GM12878 (cell line): ENCODE data around the gene MAZ. TPM values are rescaled to one million over a fixed set of nuclear protein-coding genes. Genes with fewer than 3 reads are reported as not detected.
A peak's percentile ranks its signal among the peaks of the same experiment; 100 is the strongest.

Source experiments
- ATAC-seq: fragments of 200-7000 bp; cut with Tn5 transposase; 3 replicates; pipeline ENCODE4 v1.9.1; 2020; ENCODE audit warnings: mild to moderate bottlenecking, moderate library complexity
- BruUV-seq: library from RNA; stranded (reverse); fragments of 400-500 nt; replicated peaks from 2 replicates; lab custom pipeline; 2021; lab: Mats Ljungman, UMichigan
- CTCF ChIA-PET: fragments of 300-600 bp; sonication (Branson Sonifier 250); formaldehyde crosslinking; extraction: SDS; loops from one replicate; lab custom pipeline; 2021; ENCODE audit warnings: inconsistent platforms; lab: Yijun Ruan, JAX
- POLR2A ChIA-PET: fragments of 350-600 bp; formaldehyde crosslinking; extraction: SDS; loops from one replicate; lab custom pipeline; 2021; ENCODE audit warnings: inconsistent platforms; lab: Charles Lee
- RAD21 ChIA-PET: fragments of 300-600 bp; sonication (Branson Sonifier 250); formaldehyde crosslinking; loops from one replicate; lab custom pipeline; 2023; ENCODE audit warnings: antibody characterized with exemption; ENCODE audit not compliant: unreplicated experiment; lab: Charles Lee
- SMC1A ChIA-PET: fragments of 300-600 bp; sonication (Branson Sonifier 250); formaldehyde crosslinking; loops from one replicate; lab custom pipeline; 2023; ENCODE audit not compliant: unreplicated experiment, uncharacterized antibody; lab: Charles Lee
- DNase-seq: peaks from one replicate; pipeline ENCODE4 v3.0.0-alpha.2; 2011; ENCODE audit warnings: low read depth, low spot score
- FAIRE-seq: peaks from 3 replicates; lab custom pipeline; 2011; peaks lifted over from hg19 to GRCh38; lab: Jason Lieb, UNC
- H2AFZ ChIP-seq: 2 replicates; pipeline ENCODE4 v1.6.0; 2011; ENCODE audit warnings: low read depth, low read length, control low read depth; ENCODE audit not compliant: control insufficient read depth
- H3K27ac ChIP-seq: 2 replicates; pipeline ENCODE4 v1.5.1; 2011; ENCODE audit warnings: control low read depth; ENCODE audit not compliant: control insufficient read depth, insufficient read depth
- H3K27me3 ChIP-seq, 2 experiments: replicated peaks in 1 of 2; 2 replicates each; pipeline versions ENCODE4 v1.6.0 to v1.6.1; 2011; ENCODE audit warnings: low read length in 1 of 2; ENCODE audit not compliant: control insufficient read depth in 2 of 2, insufficient read depth in 2 of 2
- H3K36me3 ChIP-seq, 2 experiments: 2 replicates each; pipeline ENCODE4 v1.5.1; 2011; ENCODE audit warnings: low read length in 1 of 2; ENCODE audit not compliant: control insufficient read depth in 2 of 2, insufficient read depth in 2 of 2
- H3K4me1 ChIP-seq: 2 replicates; pipeline ENCODE4 v1.6.1; 2011; ENCODE audit warnings: mild to moderate bottlenecking, low read length, moderate library complexity, mixed read lengths; ENCODE audit not compliant: control insufficient read depth, insufficient read depth
- H3K4me2 ChIP-seq: 2 replicates; pipeline ENCODE4 v1.6.0; 2011; ENCODE audit warnings: control low read depth; ENCODE audit not compliant: control insufficient read depth, insufficient read depth
- H3K4me3 ChIP-seq: fragments of 200-600 bp; sonication (generic); 2 replicates; pipeline ENCODE4 v1.5.1; 2016
- H3K79me2 ChIP-seq: 2 replicates; pipeline ENCODE4 v1.6.0; 2011; ENCODE audit warnings: low read length; ENCODE audit not compliant: control insufficient read depth, insufficient read depth
- H3K9ac ChIP-seq: 2 replicates; pipeline ENCODE4 v1.8.0; 2011; ENCODE audit warnings: low read length, control low read depth, mixed read lengths; ENCODE audit not compliant: control insufficient read depth, insufficient read depth
- H3K9me3 ChIP-seq: replicated peaks from 3 replicates; pipeline ENCODE4 v1.5.1; 2011; ENCODE audit warnings: mild to moderate bottlenecking, low read length; ENCODE audit not compliant: control insufficient read depth, insufficient read depth
- H4K20me1 ChIP-seq: 2 replicates; pipeline ENCODE4 v1.6.0; 2011; ENCODE audit not compliant: control insufficient read depth, insufficient read depth
- BHLHE40 ChIP-seq, 2 experiments: fragments of 450-650 bp in 1 of 2; IDR thresholded peaks; 2 replicates each; pipeline ENCODE4 v1.6.1; 2011 to 2017; ENCODE audit warnings: low read depth in 2 of 2, borderline replicate concordance in 1 of 2, improper control_type of control experiment in 1 of 2, low read length in 1 of 2, mild to moderate bottlenecking in 1 of 2
- HDGF ChIP-seq: fragments of 450-650 bp; IDR thresholded peaks from 2 replicates; pipeline ENCODE4 v1.6.1; 2016; ENCODE audit warnings: antibody characterized with exemption
- SMC3 ChIP-seq: IDR thresholded peaks from 2 replicates; pipeline ENCODE4 v1.6.1; 2011; ENCODE audit warnings: low read length, improper control_type of control experiment, borderline replicate concordance
- WGBS: methylation state at CpG from one replicate; pipeline ENCODE4 v1.1.6; 2016; ENCODE audit warnings: low lambda C conversion rate; ENCODE audit not compliant: insufficient replicate concordance, insufficient coverage; ENCODE audit errors: missing lambda C conversion rate; 5-methylcytosine and 5-hydroxymethylcytosine counted together
- in situ Hi-C: fragments of 300-500 bp; cut with MboI; formaldehyde crosslinking; loops from 9 replicates; pipeline ENCODE4 v1.14.3; 2018; ENCODE audit warnings: mixed read lengths
- intact Hi-C: fragments of 100-400 bp; cut with micrococcal nuclease; formaldehyde crosslinking; loops from one replicate; pipeline ENCODE4 v1.14.2; 2022; ENCODE audit not compliant: unreplicated experiment
- polyA plus RNA-seq, 11 experiments: library from polyadenylated mRNA; depleted of rRNA in 4 of 11; unstranded in 6 of 11; stranded (reverse) in 5 of 11; fragments of >200 nt; fragmentation: Nextera tagmentation in 4 of 11; fragmentation: Illumina TruSeq in 1 of 11; extraction: Ambion mirVana in 4 of 11; extraction: Trizol in 1 of 11; gene quantifications; 1 replicate in 1 of 11; 2 replicates in 10 of 11; pipeline versions ENCODE4 v1.2.1 to v1.2.3, GENCODE V29; 2011 to 2016; ENCODE audit warnings: inconsistent platforms in 2 of 11, missing spikeins in 2 of 11, low read depth in 1 of 11
- total RNA-seq, 4 experiments: library from RNA; depleted of rRNA in 3 of 4; stranded (reverse); fragments of >200 nt in 3 of 4; fragmentation: Illumina TruSeq in 1 of 4; extraction: Trizol in 1 of 4; gene quantifications; 2 replicates each; pipeline versions ENCODE4 v1.2.1 to v1.2.3, GENCODE V29; 2013 to 2021

The MAZ gene
- total and polyA plus RNA-seq, 10 of the 15 experiments (the other 5 are each of a cell fraction or from before 2014, with no cell fraction given), result 23.9 to 309 (median 116) TPM

DNA sequence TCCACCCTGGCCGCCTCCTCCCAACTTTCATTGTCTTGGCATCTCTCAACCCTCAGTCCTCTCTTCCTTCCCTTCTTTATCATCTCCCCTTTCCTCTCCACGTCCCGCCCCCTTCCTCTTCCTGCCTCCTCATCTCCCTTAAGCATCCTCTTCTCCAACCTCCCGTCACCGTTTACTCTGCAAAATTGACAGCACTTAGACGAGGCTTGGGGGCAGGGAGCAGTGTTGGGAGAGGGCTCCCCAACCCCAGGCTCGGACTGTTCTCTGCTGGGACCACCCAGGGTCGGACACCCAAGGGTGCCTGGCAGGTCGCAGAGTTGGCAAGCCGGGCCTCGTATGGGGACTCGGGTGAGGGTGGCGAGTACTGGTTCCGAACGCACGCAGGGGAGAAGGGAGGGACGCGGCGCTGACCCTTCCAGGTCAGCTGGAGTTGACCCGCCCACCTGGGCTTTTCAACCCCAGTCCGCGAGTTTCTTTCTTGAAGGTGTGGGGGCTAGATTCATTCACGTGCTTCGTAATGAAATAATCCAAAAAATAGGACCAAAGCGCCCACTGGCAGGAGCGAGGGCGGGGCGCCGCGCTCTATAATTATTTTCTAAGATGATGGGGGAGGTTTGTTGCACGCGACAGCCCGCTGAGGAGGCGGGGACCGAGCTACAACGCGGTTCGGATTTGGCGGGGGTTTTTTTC, 8.8 kb downstream of the MAZ start:
- CTCF ChIA-PET, result interaction anchor here (0.6 to 8.3 kb wide), 12 partner anchors 8 to 158 kb away, joined by 3 to 99 read pairs (median 6); partner anchors contain the start of genes C16orf54 and KIF22
- ATAC-seq, result no peak

More for the DNA sequence above, 8.8 kb downstream of the MAZ start:
- FAIRE-seq, result no peak
- Histone ChIP-seq H2AFZ (peak overlapping the region; percentile 52), H3K36me3 (peaks cover 0 to 2% of the 10 kb centered on the region in 2 experiments; a peak in 2 of 4 replicates), H3K4me3 (peak overlapping the region; percentile 99; the same call in 1 of the 2 replicates), H3K79me2 (peaks cover 20% of the 10 kb centered on the region), H3K27ac (no peak overlapping the region), H3K4me2 (peak overlapping the region; percentile 98), H4K20me1 (no peaks in the 10 kb centered on the region), H3K9ac (peak overlapping the region; percentile 90), H3K4me1 (peaks cover 26% of the 10 kb centered on the region), H3K9me3 (no peaks in the 10 kb centered on the region), H3K27me3 (no peaks in the 10 kb centered on the region)
- ChIA-PET RAD21 (interaction anchor here (0.6 to 7.9 kb wide), 12 partner anchors 8 to 172 kb away, joined by 3 to 51 read pairs (median 4); partner anchors contain the start of gene MAZ), POLR2A (interaction anchor here (0.6 to 2.7 kb wide), 12 partner anchors 8 to 1326 kb away, joined by 3 to 20 read pairs (median 6); partner anchors contain the start of genes KCTD13, MAZ and TAOK2), SMC1A (interaction anchor here (0.7 to 7.8 kb wide), 8 partner anchors 11 to 181 kb away, joined by 3 to 48 read pairs (median 4); partner anchors contain the start of genes INO80E and KIF22)
- no TSS peak for BruUV-seq
- no peak for DNase-seq
- in situ Hi-C loops, result loop anchor here (5.0 kb wide), 1 partner anchor 213 kb away; no protein-coding TSS in a partner anchor
- WGBS, result 6% methylated on average over 28 of the region's 39 CpGs
- TF ChIP-seq SMC3 (no peak), BHLHE40 (IDR thresholded peaks at IDR 0.05; ENCODE audit: borderline replicate concordance in 1 of 2, low read depth in 2 of 2, low read length in 1 of 2) (peak in 1 of 2 experiments; percentile 68; a peak in 2 of 4 replicates), HDGF (peak; percentile 64)
- intact Hi-C loops, result loop anchor here (5.0 kb wide), 1 partner anchor 207 kb away; the partner anchor contains the start of gene C16orf92
